Inflammatory macrophage treated with lipopolysaccharide for 1 hour (primary cell): Measurements from ENCODE around the gene MAL.
A peak's percentile ranks its signal among the peaks of the same experiment; 100 is the strongest.

Experiments
- DNase-seq, 2 donors: peaks; one replicate each; pipeline ENCODE4 v3.0.0-alpha.2; 2020 to 2022

The MAL gene

DNA sequence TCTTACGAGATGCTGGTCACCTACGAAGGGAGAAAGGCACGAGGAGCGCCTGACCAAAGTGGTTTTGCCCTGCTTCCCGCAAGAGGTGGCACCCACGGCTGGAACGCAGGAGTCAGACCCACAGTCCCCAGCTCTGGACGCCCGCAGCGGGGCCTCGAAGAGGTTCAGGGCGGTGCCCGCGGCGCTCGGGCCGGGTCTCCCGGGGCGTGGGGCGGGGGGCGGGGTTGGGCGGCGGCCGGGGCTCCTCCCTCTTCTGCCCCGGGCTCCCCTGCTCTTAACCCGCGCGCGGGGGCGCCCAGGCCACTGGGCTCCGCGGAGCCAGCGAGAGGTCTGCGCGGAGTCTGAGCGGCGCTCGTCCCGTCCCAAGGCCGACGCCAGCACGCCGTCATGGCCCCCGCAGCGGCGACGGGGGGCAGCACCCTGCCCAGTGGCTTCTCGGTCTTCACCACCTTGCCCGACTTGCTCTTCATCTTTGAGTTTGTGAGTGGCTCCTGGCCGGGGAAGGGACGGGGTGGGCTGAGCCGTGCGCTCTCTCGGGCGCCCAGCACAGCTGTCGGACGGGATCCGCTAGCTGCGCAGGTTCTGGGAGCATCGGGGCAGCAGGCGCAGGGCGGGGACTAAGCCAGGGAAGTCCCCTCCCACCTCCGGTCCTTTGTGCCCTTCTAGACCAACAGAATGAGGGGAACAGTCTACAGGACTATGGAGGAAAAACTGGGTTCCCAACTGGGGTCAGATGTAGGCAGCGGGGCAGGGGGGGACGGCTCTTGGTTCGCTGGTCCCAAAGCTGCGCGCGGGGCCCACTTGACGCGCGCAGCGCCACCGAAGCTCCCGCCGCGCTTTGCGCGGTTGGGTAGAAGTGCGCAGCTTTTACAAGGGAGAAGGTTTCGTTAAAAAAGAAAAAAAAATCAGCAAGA lies at the start of gene MAL:
Gene MAL (plus strand): TSS at position 303 of the 914 bp plus-strand sequence. CDS start 85 bp downstream, at position 388.
- DNase-seq: no peak

DNA sequence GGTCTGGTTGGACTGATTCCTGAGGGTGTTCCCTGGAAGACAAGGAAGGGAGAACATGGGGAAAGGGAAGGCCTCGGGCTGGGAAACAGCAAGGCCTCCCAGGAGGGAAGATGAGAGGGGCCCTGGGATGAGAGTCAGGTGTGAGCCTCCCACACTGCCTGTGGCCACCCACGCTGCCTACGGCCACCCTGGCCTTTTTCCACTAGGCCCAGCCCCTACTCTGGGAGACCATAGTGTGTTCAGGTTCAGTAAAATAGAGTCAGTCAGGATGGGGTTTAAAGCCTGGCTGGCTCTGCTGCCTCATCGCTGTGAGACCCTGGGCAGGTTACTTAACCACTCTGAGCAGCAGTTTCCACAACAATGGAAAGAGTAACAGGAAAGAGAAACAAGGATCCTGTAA lies 47.7 kb upstream of the MAL start:
- no peak for DNase-seq

GRCh38 chr2:94978917-94979316 lies 46.6 kb upstream of the MAL start:
- DNase-seq: no peak

DNA sequence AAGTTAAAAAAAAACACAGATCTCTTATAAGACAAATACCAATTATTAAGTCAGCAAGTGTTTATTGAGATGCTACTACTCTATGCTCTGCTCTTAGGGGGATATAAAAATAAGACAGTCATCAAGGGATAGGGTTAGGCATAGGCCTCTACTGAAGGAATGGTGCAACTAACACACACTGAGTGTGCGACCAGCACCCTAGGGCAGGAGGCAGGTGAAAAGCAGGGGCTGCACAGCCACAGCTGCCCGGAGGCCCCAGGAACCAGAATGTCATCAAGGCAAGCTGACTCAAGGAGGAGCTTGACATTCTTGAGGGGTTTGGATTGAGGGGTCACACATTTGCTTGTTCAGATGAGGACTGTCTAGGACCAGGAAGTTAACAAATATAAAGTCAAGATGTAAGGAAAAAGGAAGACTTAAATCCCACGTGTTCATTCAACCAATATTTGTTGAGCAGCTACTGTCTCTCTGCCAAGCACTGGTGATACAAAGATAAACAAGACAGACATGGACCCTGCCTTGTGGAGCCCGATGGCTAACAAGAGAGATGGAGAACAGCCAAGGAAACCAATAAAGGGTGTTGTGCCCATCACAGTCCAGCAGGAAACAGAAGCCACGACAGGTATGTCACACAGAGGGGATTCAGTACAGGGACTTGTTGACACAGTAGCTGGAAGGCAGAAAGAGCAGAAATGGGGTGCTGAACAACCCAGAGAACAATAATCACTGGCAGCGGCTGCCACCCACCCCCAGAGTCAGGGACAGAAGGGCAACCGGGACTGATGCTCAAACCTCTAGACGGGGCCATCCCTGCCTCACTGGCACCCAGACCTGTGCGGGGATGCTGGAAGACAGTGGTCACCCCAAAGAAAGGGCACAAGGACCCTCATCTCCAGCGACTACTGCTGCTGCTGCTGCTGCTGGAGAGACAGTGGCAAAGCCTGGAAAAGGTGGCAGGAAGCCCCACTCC lies 45.8 kb upstream of the MAL start:
- DNase-seq: no peak

- DNase-seq: no peak
Measured at GRCh38 chr2:94980406-94980805, 45.1 kb upstream of the MAL start.

DNA sequence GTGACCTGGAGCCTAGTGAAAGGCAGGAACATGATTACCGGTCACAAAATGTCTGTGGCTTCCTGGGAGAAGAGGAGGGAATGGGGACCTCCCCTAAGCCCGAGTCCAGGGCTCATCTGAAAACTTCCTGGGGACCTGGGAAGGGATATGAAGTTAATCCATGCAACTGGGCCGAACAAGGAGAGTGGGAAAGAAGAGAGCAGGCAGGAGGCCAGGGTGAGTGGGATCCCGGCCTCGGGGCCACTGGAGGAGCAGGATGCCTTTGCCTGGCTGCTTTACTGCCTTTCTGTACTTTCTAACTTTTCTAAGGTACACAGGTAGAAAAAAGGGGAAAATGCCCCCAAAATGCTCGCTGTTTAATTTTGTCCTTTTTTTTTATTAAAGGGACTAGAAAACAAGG lies 43.4 kb upstream of the MAL start:
- DNase-seq: no peak

DNA sequence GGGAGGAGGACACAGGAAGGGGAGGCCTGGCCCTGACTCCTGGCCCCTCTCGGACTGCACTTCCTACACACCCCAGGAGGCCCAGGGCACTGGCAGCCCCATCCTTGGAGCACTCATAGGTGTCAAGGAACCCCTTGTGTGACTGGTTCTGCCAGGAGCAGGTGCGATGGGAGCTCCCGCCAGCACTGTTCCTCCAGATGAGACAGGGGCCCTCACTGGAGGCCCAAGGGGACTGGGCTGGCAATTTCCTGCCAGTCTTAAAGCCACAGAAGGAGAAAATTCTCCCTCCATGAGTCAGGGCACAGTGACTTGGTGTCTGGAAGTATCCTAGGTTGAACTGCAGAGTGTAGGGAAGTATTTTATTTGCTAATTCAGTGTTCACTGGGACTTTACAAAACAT lies 42.8 kb upstream of the MAL start:
- DNase-seq: no peak

DNA sequence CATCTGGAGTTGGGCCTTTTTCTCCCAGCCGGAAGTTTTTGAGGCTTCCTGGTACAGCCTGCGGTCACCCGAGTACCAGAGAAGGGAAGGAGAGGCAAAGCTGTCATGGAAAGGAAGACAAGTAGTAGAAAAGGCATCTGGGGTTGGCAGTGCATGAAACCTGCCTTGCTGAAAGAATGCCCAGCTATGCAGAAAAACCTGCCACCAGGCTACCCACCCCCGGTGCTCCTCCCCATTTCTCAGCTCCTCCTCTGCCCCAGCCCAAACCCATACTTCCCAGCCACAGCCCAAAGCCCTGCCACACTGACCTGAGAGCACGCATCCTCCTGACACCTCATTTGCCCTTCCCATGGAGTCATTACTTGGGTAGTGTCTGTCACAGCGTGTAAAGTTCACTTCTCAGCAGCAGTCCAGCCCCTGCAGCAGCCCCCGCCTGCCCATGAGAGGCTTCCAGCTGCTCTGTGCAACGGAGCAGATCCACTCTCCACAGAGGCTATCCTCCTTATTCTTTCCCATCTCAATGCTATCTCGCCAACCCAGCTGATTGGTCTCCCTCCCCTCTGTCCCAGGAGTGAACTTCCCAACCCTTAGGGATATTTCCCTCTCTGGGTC lies 40.4 kb upstream of the MAL start:
- no peak for DNase-seq

- no peak for DNase-seq
Measured at GRCh38 chr2:94985636-94986035, 39.9 kb upstream of the MAL start.

- DNase-seq: peak; percentile 17 to 55
Measured at GRCh38 chr2:94986392-94986963, 39.0 kb upstream of the MAL start.

DNA sequence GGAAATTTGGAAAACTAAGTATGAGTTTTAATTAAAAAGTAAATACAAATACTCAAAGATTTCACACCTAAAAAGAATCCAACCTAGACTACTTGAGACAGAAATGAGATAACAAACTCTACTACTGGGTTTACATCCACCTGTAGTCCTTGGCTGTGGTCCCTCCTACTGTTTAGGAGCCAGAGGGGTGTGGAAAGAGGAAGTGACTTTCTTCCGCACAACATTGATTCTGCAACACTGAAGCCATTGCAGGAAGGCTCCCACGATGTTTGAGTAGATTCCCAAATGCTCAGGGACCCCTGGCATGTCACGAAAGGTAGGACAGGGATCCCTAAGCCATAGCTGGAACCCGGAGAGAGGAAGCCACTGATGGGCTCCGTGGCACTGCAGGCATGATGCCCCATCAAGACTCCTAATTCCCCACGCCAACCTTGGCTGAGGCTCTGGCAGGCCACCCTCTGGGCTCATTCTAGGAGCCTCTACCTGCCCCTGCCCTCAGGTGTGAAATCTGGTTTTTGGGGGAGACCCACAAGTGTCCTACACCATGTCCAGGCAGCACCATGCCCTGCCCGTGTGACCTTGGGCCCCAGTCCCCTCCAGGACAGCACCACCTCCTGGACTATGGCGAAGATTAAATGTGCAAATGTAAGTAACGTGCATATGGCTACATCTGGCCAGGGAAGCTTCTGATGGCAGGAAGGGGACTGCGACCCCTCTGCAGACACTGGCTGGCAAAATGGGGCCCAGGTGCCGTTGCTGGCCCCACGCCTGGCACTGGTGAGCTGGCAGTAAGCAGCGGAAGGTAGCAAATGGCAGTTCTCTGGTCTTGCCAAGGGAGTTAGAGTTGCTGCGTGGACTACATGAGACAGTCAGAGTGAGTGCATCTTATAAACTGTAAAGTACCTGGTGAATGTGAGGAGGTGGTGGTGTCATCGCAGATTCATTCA lies 38.2 kb upstream of the MAL start:
- peak in 1 of 2 donors; percentile 1 for DNase-seq

DNA sequence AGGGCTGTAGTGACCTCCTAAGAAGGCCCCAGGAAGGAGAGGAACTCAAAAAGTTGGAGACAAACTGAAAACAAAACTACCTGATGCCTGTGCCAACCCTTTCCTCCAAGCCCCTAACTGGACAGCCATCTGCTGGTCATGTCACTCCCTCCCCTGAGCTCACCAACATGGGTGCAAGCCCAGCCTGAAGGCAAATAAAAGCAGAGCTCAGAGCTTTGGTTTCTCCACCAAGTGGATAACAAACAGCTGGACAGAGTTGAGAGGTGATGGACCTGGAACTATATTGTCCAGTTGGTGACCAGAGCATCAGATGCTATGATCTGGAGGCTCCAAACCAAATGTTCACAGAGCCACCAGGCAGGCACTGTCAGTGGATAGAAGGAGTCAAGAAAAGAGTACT lies 34.6 kb upstream of the MAL start:
- no peak for DNase-seq

DNA sequence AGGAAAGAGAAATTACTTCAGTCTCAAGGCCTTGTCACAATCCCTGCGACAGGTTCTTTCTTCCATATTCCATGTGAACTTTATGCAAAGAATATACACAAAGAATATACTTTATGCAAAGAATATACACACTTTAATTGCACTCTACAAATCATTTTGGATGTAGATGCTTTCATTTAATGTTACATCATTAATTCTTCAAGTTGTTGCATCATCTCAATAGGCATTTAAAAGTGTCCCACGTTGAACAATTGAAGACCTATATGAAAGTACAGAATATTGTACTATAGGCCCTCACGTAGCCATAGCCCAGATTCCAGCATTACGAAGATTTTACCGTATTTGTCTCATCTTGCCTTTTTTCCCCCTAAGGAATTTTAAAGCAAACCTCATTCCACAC lies 33.1 kb upstream of the MAL start:
- DNase-seq: no peak

GRCh38 chr2:94993176-94994062 lies 32.1 kb upstream of the MAL start:
- DNase-seq: no peak

DNA sequence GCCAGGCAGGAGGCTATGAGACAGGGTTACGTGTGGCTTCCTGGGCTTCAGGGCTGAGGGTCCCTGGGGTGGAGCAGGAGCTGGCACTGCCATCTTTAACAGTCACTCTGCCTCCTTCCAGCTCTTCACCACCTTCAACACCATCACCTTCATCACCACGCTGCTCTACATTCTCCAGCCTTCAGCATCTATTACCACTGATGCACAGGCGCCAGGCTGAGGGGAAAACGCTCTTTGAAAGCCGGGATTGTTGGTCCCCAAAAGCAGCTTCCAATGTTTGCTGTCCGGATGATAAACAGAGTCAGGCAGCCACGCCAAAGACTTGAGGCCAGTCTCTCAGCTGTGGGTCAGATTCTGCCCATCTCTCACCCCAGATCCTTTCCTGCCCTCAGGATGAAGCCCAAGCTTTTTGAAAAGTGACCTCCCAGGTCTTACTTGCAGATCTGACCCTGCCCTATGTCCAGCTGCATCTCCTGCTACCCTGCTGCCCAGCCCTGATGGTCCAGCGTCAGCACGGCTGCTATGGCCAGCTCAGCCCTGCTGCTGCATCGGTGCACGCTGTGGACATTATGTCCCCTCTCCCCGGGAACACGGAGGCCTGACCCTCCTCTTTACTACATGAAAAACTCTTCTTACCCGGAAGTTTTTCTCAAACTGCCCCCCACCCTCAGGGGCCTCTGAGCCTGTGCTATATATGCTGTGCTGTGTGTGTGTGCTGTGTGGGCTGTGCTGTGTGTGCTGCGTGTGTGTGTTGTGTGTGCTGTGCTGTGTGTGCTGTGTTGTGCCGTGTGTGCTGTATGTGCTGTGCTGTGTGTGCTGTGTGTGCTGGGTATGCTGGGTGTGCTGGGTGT lies 31.2 kb upstream of the MAL start:
- no peak for DNase-seq

- no peak for DNase-seq
Measured at GRCh38 chr2:94994914-94995552, 30.5 kb upstream of the MAL start.

GRCh38 chr2:94995553-94996304 lies 29.8 kb upstream of the MAL start:
- DNase-seq: no peak
